Measurements from ENCODE around the gene DELE1. TPM values are rescaled to one million over a fixed set of nuclear protein-coding genes. Genes with fewer than 3 reads are reported as not detected.

The DELE1 gene
- total and polyA plus RNA-seq, 2 donors (not counting 3 experiments of a cell fraction or from before 2014, with no cell fraction given), result 105 to 121 TPM

DNA sequence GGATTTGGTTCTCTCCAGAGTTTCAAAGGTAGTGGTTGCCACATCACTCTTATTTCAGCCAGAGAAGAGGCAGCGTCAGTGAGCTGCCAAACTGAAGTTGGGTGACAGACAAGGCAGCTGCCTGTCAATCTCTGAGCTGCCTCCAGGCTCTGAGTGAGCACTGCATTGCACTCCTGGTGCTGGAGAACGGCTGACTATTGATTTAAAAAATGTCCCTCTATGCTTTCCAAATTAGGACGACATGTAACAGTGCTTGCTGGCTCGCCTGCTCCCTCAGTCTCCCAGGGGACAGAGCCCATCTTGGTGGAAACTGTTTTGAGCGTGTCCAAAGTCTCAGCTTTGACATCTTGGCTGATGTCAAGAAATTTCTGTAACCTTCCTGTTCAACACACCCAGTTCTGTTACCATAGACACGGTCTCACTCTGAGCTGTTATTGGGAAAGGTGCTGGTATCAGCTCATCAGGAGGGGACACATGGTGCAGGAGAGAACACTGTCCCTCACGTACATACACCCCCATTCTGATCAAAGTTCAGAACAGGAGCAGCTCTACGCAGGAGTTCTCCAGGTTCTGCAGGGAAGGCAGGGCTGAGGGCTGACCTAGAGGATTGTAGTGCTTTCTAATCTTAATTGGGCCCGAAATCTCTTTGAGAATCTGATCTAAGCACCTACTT, 18.6 kb downstream of the DELE1 start:
- dilution Hi-C loops (cut with MboI; ENCODE audit: extremely low pct_ligation_motif_present, low sequenced_read_pairs), result no loop called here
- H3K79me2 ChIP-seq (ENCODE audit: control insufficient read depth, insufficient read depth, low read length), result no peaks in the 10 kb centered on the region
- H2AFZ ChIP-seq (ENCODE audit: low read depth, low read length), result no peak overlapping the region
- H3K27me3 ChIP-seq (ENCODE audit: control insufficient read depth in 2 of 2, insufficient read depth in 2 of 2, low read length in 2 of 2), result no peaks in the 10 kb centered on the region
- no peaks in the 10 kb centered on the region for H4K20me1 ChIP-seq (replicated peaks; ENCODE audit: control insufficient read depth, extremely low read depth, insufficient read depth, low read length)
- no peak overlapping the region for H3K4me3 ChIP-seq (replicated peaks in 1 of 3; ENCODE audit: insufficient read depth in 1 of 3, low read depth in 1 of 3, low read length in 3 of 3)
- no peak for TF ChIP-seq POLR2A (IDR thresholded peaks at IDR 0.05; ENCODE audit: low read depth, low read length)
- TF ChIP-seq FOS (IDR thresholded peaks at IDR 0.05; ENCODE audit: borderline replicate concordance, insufficient read depth, low read length), result no peak
- no peak for TF ChIP-seq EZH2 (IDR thresholded peaks at IDR 0.05; ENCODE audit: borderline replicate concordance, low read depth, low read length, severe bottlenecking)
- no peak for TF ChIP-seq MAX (IDR thresholded peaks at IDR 0.05; ENCODE audit: insufficient read depth, insufficient read length)
- no peak for TF ChIP-seq JUN (IDR thresholded peaks at IDR 0.05; ENCODE audit: borderline replicate concordance, insufficient read depth, insufficient read length, low read depth)
- no peak for TF ChIP-seq POLR2AphosphoS5 (IDR thresholded peaks at IDR 0.05; ENCODE audit: insufficient read depth, low read depth, low read length)
- TF ChIP-seq GATA2 (IDR thresholded peaks at IDR 0.05; ENCODE audit: insufficient read depth, insufficient read length, low read depth, low read length), result no peak
- TF ChIP-seq, protein P1, sequence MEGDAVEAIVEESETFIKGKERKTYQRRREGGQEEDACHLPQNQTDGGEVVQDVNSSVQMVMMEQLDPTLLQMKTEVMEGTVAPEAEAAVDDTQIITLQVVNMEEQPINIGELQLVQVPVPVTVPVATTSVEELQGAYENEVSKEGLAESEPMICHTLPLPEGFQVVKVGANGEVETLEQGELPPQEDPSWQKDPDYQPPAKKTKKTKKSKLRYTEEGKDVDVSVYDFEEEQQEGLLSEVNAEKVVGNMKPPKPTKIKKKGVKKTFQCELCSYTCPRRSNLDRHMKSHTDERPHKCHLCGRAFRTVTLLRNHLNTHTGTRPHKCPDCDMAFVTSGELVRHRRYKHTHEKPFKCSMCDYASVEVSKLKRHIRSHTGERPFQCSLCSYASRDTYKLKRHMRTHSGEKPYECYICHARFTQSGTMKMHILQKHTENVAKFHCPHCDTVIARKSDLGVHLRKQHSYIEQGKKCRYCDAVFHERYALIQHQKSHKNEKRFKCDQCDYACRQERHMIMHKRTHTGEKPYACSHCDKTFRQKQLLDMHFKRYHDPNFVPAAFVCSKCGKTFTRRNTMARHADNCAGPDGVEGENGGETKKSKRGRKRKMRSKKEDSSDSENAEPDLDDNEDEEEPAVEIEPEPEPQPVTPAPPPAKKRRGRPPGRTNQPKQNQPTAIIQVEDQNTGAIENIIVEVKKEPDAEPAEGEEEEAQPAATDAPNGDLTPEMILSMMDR (IDR thresholded peaks at IDR 0.05; ENCODE audit: extremely low read depth in 1 of 2, insufficient read depth in 1 of 2, low read depth in 1 of 2, low read length in 2 of 2), result no peak
- no peak for TF ChIP-seq MYC (IDR thresholded peaks at IDR 0.05; ENCODE audit: low read depth, low read length)
- intact Hi-C loops (cut with micrococcal nuclease), result no loop called here
- H3K27ac ChIP-seq (ENCODE audit: insufficient read depth, low read depth, low read length), result no peak overlapping the region
- H3K4me2 ChIP-seq (ENCODE audit: insufficient read depth, low read length), result no peak overlapping the region
- FAIRE-seq, result no peak
- POLR2A ChIA-PET, result interaction anchor here (0.5 to 2.5 kb wide), 2 partner anchors 18 to 222 kb away, joined by 3 to 9 read pairs; partner anchors contain the start of gene DELE1
- peaks cover 40% of the 10 kb centered on the region for H3K4me1 ChIP-seq (ENCODE audit: control insufficient read depth, extremely low read depth, insufficient read depth, low read length)
- CTCF ChIA-PET, result interaction anchor here (1.3 to 10.9 kb wide), 7 partner anchors 9 to 260 kb away, joined by 3 to 244 read pairs (median 6); partner anchors contain the start of genes PCDH1 and PCDH12
- no peaks in the 10 kb centered on the region for H3K9me3 ChIP-seq (replicated peaks; ENCODE audit: control insufficient read depth, insufficient read depth, low read length)
- no peak overlapping the region for H3K9ac ChIP-seq (replicated peaks; ENCODE audit: extremely low read depth, insufficient read depth, low read length)
- DNase-seq (ENCODE audit: low read depth, low spot score), result no peak
- BruUV-seq (replicated peaks), result no TSS peak
- peaks cover 11 to 13% of the 10 kb centered on the region in 2 experiments for H3K36me3 ChIP-seq (ENCODE audit: control insufficient read depth in 2 of 2, extremely low read depth in 1 of 2, insufficient read depth in 2 of 2, low read length in 2 of 2)
- H3K9me1 ChIP-seq (replicated peaks; ENCODE audit: control insufficient read depth, extremely low read depth, insufficient read depth, low read length), result no peaks in the 10 kb centered on the region

All from endothelial cell of umbilical vein (primary cell).